H1 (cell line): ENCODE results near the gene DPYD. TPM values are rescaled to one million over a fixed set of nuclear protein-coding genes. Genes with fewer than 3 reads are reported as not detected.

ENCODE experiments used
- CTCF ChIA-PET: fragments of 300-600 bp; sonication (Branson Sonifier 250); formaldehyde crosslinking; loops from one replicate; lab custom pipeline; 2021; ENCODE audit not compliant: partially characterized antibody; lab: Charles Lee
- POLR2A ChIA-PET: fragments of 300-600 bp; sonication (Branson Sonifier 250); formaldehyde crosslinking; loops from one replicate; lab custom pipeline; 2021; ENCODE audit warnings: inconsistent platforms; ENCODE audit not compliant: partially characterized antibody; lab: Charles Lee
- DNase-seq, 2 experiments: peaks; one replicate each; pipeline versions ENCODE4 v3.0.0 to v3.0.0-alpha.2; 2010 to 2022; ENCODE audit warnings: low spot score in 2 of 2, low read depth in 1 of 2, mixed read lengths in 1 of 2
- FAIRE-seq: peaks from 2 replicates; lab custom pipeline; 2011; peaks lifted over from hg19 to GRCh38; lab: Jason Lieb, UNC
- H2AFZ ChIP-seq: 2 replicates; pipeline ENCODE4 v1.8.1; 2012; ENCODE audit warnings: low read length, inconsistent platforms
- H2AK5ac ChIP-seq: 2 replicates; pipeline ENCODE4 v1.6.1; 2013; ENCODE audit warnings: low read depth, low read length
- H2BK120ac ChIP-seq: replicated peaks from 2 replicates; pipeline ENCODE3; 2013; ENCODE audit warnings: low read depth, low read length, inconsistent platforms
- H2BK12ac ChIP-seq: 2 replicates; pipeline ENCODE4 v1.6.1; 2013; ENCODE audit warnings: low read depth, low read length
- H2BK15ac ChIP-seq: 2 replicates; pipeline ENCODE4 v1.6.1; 2013; ENCODE audit warnings: low read length
- H2BK20ac ChIP-seq: 2 replicates; pipeline ENCODE4 v1.6.1; 2013; ENCODE audit warnings: low read length
- H2BK5ac ChIP-seq: 2 replicates; pipeline ENCODE4 v1.6.1; 2013; ENCODE audit warnings: low read depth, low read length
- H3K14ac ChIP-seq: 2 replicates; pipeline ENCODE4 v1.6.1; 2013; ENCODE audit warnings: inconsistent platforms; ENCODE audit not compliant: insufficient read length
- H3K18ac ChIP-seq: 2 replicates; pipeline ENCODE4 v1.6.1; 2013; ENCODE audit warnings: low read length; ENCODE audit errors: extremely low read depth
- H3K23ac ChIP-seq: 2 replicates; pipeline ENCODE4 v1.6.1; 2013; ENCODE audit warnings: inconsistent platforms; ENCODE audit not compliant: insufficient read length
- H3K23me2 ChIP-seq: 2 replicates; pipeline ENCODE4 v1.6.1; 2013; ENCODE audit warnings: low read depth, low read length
- H3K27ac ChIP-seq: 2 replicates; pipeline ENCODE4 v1.6.1; 2011; ENCODE audit warnings: low read depth, low read length, inconsistent platforms
- H3K27me3 ChIP-seq, 4 experiments: replicated peaks in 1 of 4; 1 replicate in 1 of 4; 2 replicates in 3 of 4; pipeline versions ENCODE4 v1.6.1 to v1.8.1; 2011 to 2013; ENCODE audit warnings: low read length in 3 of 4, mild to moderate bottlenecking in 3 of 4, inconsistent platforms in 2 of 4, mixed read lengths in 2 of 4, moderate library complexity in 1 of 4; ENCODE audit not compliant: control insufficient read depth in 3 of 4, insufficient read depth in 3 of 4; ENCODE audit errors: extremely low read depth in 1 of 4
- H3K36me3 ChIP-seq, 4 experiments: 2 replicates each; pipeline versions ENCODE4 v1.6.1 to v1.8.1; 2011 to 2013; ENCODE audit warnings: mild to moderate bottlenecking in 4 of 4, low read length in 3 of 4, moderate library complexity in 2 of 4, control low read depth in 1 of 4, inconsistent platforms in 1 of 4; ENCODE audit not compliant: insufficient read depth in 4 of 4, control insufficient read depth in 2 of 4
- H3K4ac ChIP-seq: replicated peaks from 2 replicates; pipeline ENCODE3; 2013; ENCODE audit warnings: low read length, low read depth, mixed read lengths, inconsistent platforms; ENCODE audit not compliant: insufficient read length
- H3K4me1 ChIP-seq, 4 experiments: replicated peaks in 1 of 4; 1 replicate in 1 of 4; 2 replicates in 3 of 4; pipeline versions ENCODE4 v1.6.1 to v1.8.1; 2011 to 2013; ENCODE audit warnings: low read length in 3 of 4, inconsistent platforms in 2 of 4, mixed read lengths in 1 of 4; ENCODE audit not compliant: insufficient read depth in 4 of 4, control insufficient read depth in 3 of 4
- H3K4me2 ChIP-seq, 2 experiments: 2 replicates each; pipeline versions ENCODE4 v1.6.1 to v1.8.1; 2011 to 2013; ENCODE audit warnings: low read depth in 2 of 2, low read length in 2 of 2, control low read depth in 1 of 2, inconsistent platforms in 1 of 2, mild to moderate bottlenecking in 1 of 2; ENCODE audit not compliant: insufficient read depth in 1 of 2
- H3K4me3 ChIP-seq, 4 experiments: fragments of 200-600, 300-600 bp in 1 of 4; sonication (generic), shearing (Covaris generic), sonication (Bioruptor Twin) in 1 of 4; 2 replicates each; pipeline versions ENCODE4 v1.5.1 to v1.8.1; 2011 to 2016; ENCODE audit warnings: low read length in 4 of 4, low read depth in 3 of 4, control low read depth in 2 of 4, inconsistent platforms in 2 of 4, mild to moderate bottlenecking in 2 of 4, mixed read lengths in 1 of 4, moderate library complexity in 1 of 4; ENCODE audit not compliant: insufficient read depth in 2 of 4; ENCODE audit errors: extremely low read depth in 1 of 4
- H3K56ac ChIP-seq: replicated peaks from 2 replicates; pipeline ENCODE3; 2013; ENCODE audit warnings: low read depth, mild to moderate bottlenecking, mixed read lengths, low read length, inconsistent platforms; ENCODE audit not compliant: insufficient read length
- H3K79me1 ChIP-seq: 2 replicates; pipeline ENCODE4 v1.6.1; 2013; ENCODE audit warnings: low read depth, low read length, control low read depth
- H3K79me2 ChIP-seq, 2 experiments: 2 replicates each; pipeline versions ENCODE4 v1.6.1 to v1.8.1; 2012 to 2013; ENCODE audit warnings: low read length in 2 of 2, mild to moderate bottlenecking in 2 of 2, inconsistent platforms in 1 of 2; ENCODE audit not compliant: insufficient read depth in 2 of 2, control insufficient read depth in 1 of 2
- H3K9ac ChIP-seq, 4 experiments: replicated peaks in 1 of 4; 1 replicate in 1 of 4; 2 replicates in 3 of 4; pipeline versions ENCODE4 v1.6.1 to v1.8.1; 2011 to 2013; ENCODE audit warnings: low read depth in 3 of 4, low read length in 3 of 4, control low read depth in 2 of 4, mild to moderate bottlenecking in 2 of 4, moderate library complexity in 2 of 4, inconsistent platforms in 1 of 4; ENCODE audit errors: extremely low read depth in 1 of 4
- H3K9me3 ChIP-seq, 2 experiments: 2 replicates each; pipeline versions ENCODE4 v1.6.1 to v1.8.1; 2012 to 2013; ENCODE audit warnings: mild to moderate bottlenecking in 2 of 2, moderate library complexity in 2 of 2, control low read depth in 1 of 2, inconsistent platforms in 1 of 2, low read depth in 1 of 2, low read length in 1 of 2, mixed read lengths in 1 of 2; ENCODE audit not compliant: insufficient read depth in 2 of 2
- H4K20me1 ChIP-seq, 2 experiments: replicated peaks in 1 of 2; 2 replicates each; pipeline versions ENCODE3 to v1.8.1; 2011 to 2013; ENCODE audit warnings: inconsistent platforms in 2 of 2, low read length in 2 of 2, mild to moderate bottlenecking in 1 of 2; ENCODE audit not compliant: insufficient read depth in 2 of 2, control insufficient read depth in 1 of 2
- H4K5ac ChIP-seq: 2 replicates; pipeline ENCODE4 v1.6.1; 2013; ENCODE audit warnings: low read length, low read depth, mixed read lengths, inconsistent platforms; ENCODE audit not compliant: insufficient read length
- H4K8ac ChIP-seq: 2 replicates; pipeline ENCODE4 v1.8.0; 2013; ENCODE audit warnings: mild to moderate bottlenecking, moderate library complexity, low read length, inconsistent platforms; ENCODE audit not compliant: insufficient read depth; ENCODE audit errors: extremely low read depth
- H4K91ac ChIP-seq: replicated peaks from 2 replicates; pipeline ENCODE3; 2013; ENCODE audit warnings: low read length, mixed read lengths, inconsistent platforms; ENCODE audit not compliant: insufficient read length
- RFX5 ChIP-seq: IDR thresholded peaks from 2 replicates; pipeline ENCODE4 v1.6.1; 2011; ENCODE audit warnings: low read depth, low read length, improper control_type of control experiment, borderline replicate concordance
- SIX5 ChIP-seq: IDR thresholded peaks from 2 replicates; pipeline ENCODE4 v1.6.1; 2011; ENCODE audit warnings: mild to moderate bottlenecking, low read depth, low read length
- polyA plus RNA-seq, 7 experiments: library from polyadenylated mRNA; depleted of rRNA in 3 of 7; stranded (reverse) in 5 of 7; unstranded in 2 of 7; fragments of >200 nt in 5 of 7; fragments of 200-250 nt in 2 of 7; gene quantifications; 1 replicate in 5 of 7; 2 replicates in 1 of 7; 4 replicates in 1 of 7; pipeline versions ENCODE4 v1.2.1 to v1.2.3, GENCODE V29; 2011 to 2013; ENCODE audit warnings: missing spikeins in 2 of 7, mixed read lengths in 2 of 7
- total RNA-seq: library from RNA; stranded (reverse); fragmentation: NEBNext Ultra II Directional; extraction: Animal tissue kit (Norgen Biotek cat#: 25700); gene quantifications from 2 replicates; pipeline ENCODE4 v1.2.1, GENCODE V29; 2021

Gene DPYD
- total and polyA plus RNA-seq, 2 of the 8 experiments (the other 6 are each of a cell fraction or from before 2014, with no cell fraction given) = 0.29 to 0.73 TPM

DNA sequence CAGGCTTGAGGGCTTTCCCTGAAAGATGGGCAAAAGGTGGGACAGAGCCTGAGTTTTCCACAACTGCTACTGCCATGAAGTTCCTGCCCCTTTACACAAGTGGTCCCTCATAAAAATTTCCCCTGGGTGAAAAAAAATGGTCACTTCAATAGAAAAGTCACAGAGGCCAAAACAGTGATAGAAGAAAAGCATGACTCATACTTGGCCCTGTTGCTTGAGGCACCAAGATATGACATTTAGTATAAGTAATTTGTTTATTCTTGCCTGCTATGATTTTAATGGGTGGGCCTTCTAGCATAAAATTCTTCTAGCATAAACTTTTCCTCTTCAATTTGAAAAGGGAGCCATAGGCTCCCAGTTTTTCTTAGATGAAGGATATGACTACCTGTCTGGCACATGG is 280.2 kb downstream of the DPYD start:
- no peaks in the 10 kb centered on the region for H3K4me1 ChIP-seq
- no peaks in the 10 kb centered on the region for H3K36me3 ChIP-seq
- no peak for FAIRE-seq
- no peak overlapping the region for H3K23ac ChIP-seq
- no peak overlapping the region for H2BK120ac ChIP-seq
- no peak overlapping the region for H2BK20ac ChIP-seq
- no peak for TF ChIP-seq RFX5
- no peak for TF ChIP-seq SIX5
- no peaks in the 10 kb centered on the region for H3K79me1 ChIP-seq
- H4K20me1 ChIP-seq = no peaks in the 10 kb centered on the region
- H3K27ac ChIP-seq = no peak overlapping the region
- H4K8ac ChIP-seq = no peak overlapping the region
- no peaks in the 10 kb centered on the region for H3K23me2 ChIP-seq
- H3K56ac ChIP-seq = no peak overlapping the region
- no peak overlapping the region for H3K4me2 ChIP-seq
- ChIA-PET CTCF (no interaction called here), POLR2A (no interaction called here)
- no peak overlapping the region for H3K14ac ChIP-seq
- no peak overlapping the region for H2BK12ac ChIP-seq
- DNase-seq = no peak
- no peaks in the 10 kb centered on the region for H3K9me3 ChIP-seq
- no peak overlapping the region for H3K18ac ChIP-seq
- H4K91ac ChIP-seq = no peak overlapping the region
- no peak overlapping the region for H2AFZ ChIP-seq
- no peak overlapping the region for H2BK5ac ChIP-seq
- H2BK15ac ChIP-seq = no peak overlapping the region
- no peak overlapping the region for H2AK5ac ChIP-seq
- no peaks in the 10 kb centered on the region for H3K27me3 ChIP-seq
- H4K5ac ChIP-seq = no peak overlapping the region
- H3K4me3 ChIP-seq = no peak overlapping the region
- H3K79me2 ChIP-seq = no peaks in the 10 kb centered on the region
- H3K9ac ChIP-seq = no peak overlapping the region
- no peak overlapping the region for H3K4ac ChIP-seq
